Neural cell (in vitro differentiated cells): ENCODE measurements around the gene NEDD4L. TPM values are rescaled to one million over a fixed set of nuclear protein-coding genes. Genes with fewer than 3 reads are reported as not detected.

Experiments
- H2AFZ ChIP-seq: fragments of 200-600, 300-800 bp; sonication (generic), shearing (Covaris generic); 2 replicates; pipeline ENCODE4 v1.6.0; 2014; ENCODE audit warnings: low read depth, mild to moderate bottlenecking, antibody characterized with exemption, low read length, moderate library complexity
- H3F3A ChIP-seq: fragments of 200-600 bp; shearing (Covaris generic); 2 replicates; pipeline ENCODE4 v1.6.1; 2016; ENCODE audit warnings: mild to moderate bottlenecking, moderate library complexity, mixed read lengths, antibody characterized with exemption, low read length; ENCODE audit not compliant: insufficient read depth, poor library complexity, severe bottlenecking
- H3K27ac ChIP-seq: fragments of 200-600, 300-800 bp; sonication (generic), shearing (Covaris generic); 2 replicates; pipeline ENCODE4 v1.5.1; 2014; ENCODE audit warnings: mild to moderate bottlenecking, low read length, moderate library complexity
- H3K27me3 ChIP-seq: fragments of 300-800, 200-600 bp; sonication (generic), shearing (Covaris generic); 2 replicates; pipeline ENCODE4 v1.6.0; 2014; ENCODE audit warnings: mild to moderate bottlenecking, low read depth, low read length, moderate library complexity; ENCODE audit not compliant: insufficient read depth
- H3K36me3 ChIP-seq: fragments of 300-800, 200-600 bp; sonication (generic), shearing (Covaris generic); 2 replicates; pipeline ENCODE4 v1.5.1; 2014; ENCODE audit warnings: mild to moderate bottlenecking, antibody characterized with exemption, low read length, moderate library complexity; ENCODE audit not compliant: insufficient read depth
- H3K4me2 ChIP-seq: fragments of 300-800, 200-600 bp; sonication (generic), shearing (Covaris generic); 2 replicates; pipeline ENCODE4 v1.6.0; 2014; ENCODE audit warnings: mild to moderate bottlenecking, low read length
- H3K4me3 ChIP-seq: fragments of 300-800, 200-600 bp; sonication (generic), shearing (Covaris generic); 2 replicates; pipeline ENCODE4 v1.5.1; 2014; ENCODE audit warnings: mild to moderate bottlenecking, low read length, moderate library complexity
- H3K79me2 ChIP-seq: fragments of 200-600 bp; shearing (Covaris generic); replicated peaks from 2 replicates; pipeline ENCODE4 v1.6.0; 2014; ENCODE audit warnings: mild to moderate bottlenecking, low read length, moderate library complexity; ENCODE audit not compliant: insufficient read depth
- H3K9ac ChIP-seq: fragments of 300-800, 200-600 bp; sonication (generic), shearing (Covaris generic); 2 replicates; pipeline ENCODE4 v1.6.1; 2016; ENCODE audit warnings: mild to moderate bottlenecking, low read length, mixed read lengths
- H3K9me2 ChIP-seq: fragments of 200-600 bp; shearing (Covaris generic); 2 replicates; pipeline ENCODE4 v1.6.1; 2016; ENCODE audit warnings: mild to moderate bottlenecking, low read length, mixed read lengths; ENCODE audit not compliant: insufficient read depth
- H3K9me3 ChIP-seq: fragments of 200-600, 300-800 bp; sonication (generic), shearing (Covaris generic); 2 replicates; pipeline ENCODE4 v1.6.1; 2016; ENCODE audit warnings: mild to moderate bottlenecking, mixed run types, low read length, moderate library complexity, mixed read lengths
- H4K20me1 ChIP-seq: fragments of 200-600 bp; shearing (Covaris generic); 2 replicates; pipeline ENCODE4 v1.6.1; 2016; ENCODE audit warnings: mild to moderate bottlenecking, mixed run types; ENCODE audit not compliant: insufficient read depth
- EP300 ChIP-seq: fragments of 450-650 bp; conservative IDR thresholded peaks from 2 replicates; pipeline ENCODE4 v1.6.1; 2014; ENCODE audit warnings: antibody characterized with exemption, mild to moderate bottlenecking, moderate library complexity; ENCODE audit not compliant: poor library complexity, severe bottlenecking
- EZH2 ChIP-seq: fragments of 200-600, 300-800 bp; shearing (Covaris generic), sonication (generic); IDR thresholded peaks from 2 replicates; pipeline ENCODE4 v1.6.1; 2014; ENCODE audit warnings: antibody characterized with exemption, low read length, borderline replicate concordance, mild to moderate bottlenecking; ENCODE audit not compliant: insufficient read depth, poor library complexity, severe bottlenecking
- MXI1 ChIP-seq: fragments of 450-650 bp; conservative IDR thresholded peaks from 2 replicates; pipeline ENCODE4 v1.6.1; 2014; ENCODE audit warnings: antibody characterized with exemption, mild to moderate bottlenecking; ENCODE audit not compliant: poor library complexity, severe bottlenecking
- POLR2AphosphoS5 ChIP-seq: IDR thresholded peaks from 2 replicates; pipeline ENCODE4 v1.6.1; 2012
- RAD21 ChIP-seq: fragments of 450-650 bp; conservative IDR thresholded peaks from 2 replicates; pipeline ENCODE4 v1.6.1; 2014; ENCODE audit warnings: antibody characterized with exemption, mild to moderate bottlenecking, moderate library complexity
- SMC3 ChIP-seq: fragments of 450-650 bp; conservative IDR thresholded peaks from 2 replicates; pipeline ENCODE4 v1.6.1; 2014; ENCODE audit warnings: antibody characterized with exemption, mild to moderate bottlenecking, moderate library complexity; ENCODE audit not compliant: poor library complexity
- TAF1 ChIP-seq: IDR thresholded peaks from 2 replicates; pipeline ENCODE4 v1.6.1; 2012; ENCODE audit warnings: low read depth
- polyA plus RNA-seq: library from polyadenylated mRNA; depleted of rRNA; stranded (reverse); fragments of >200 nt; gene quantifications from 2 replicates; pipeline ENCODE4 v1.2.3, GENCODE V29; 2014
- TF ChIP-seq, protein P1 (sequence below): fragments of 450-650 bp; IDR thresholded peaks from 2 replicates; pipeline ENCODE4 v1.5.1; 2014; ENCODE audit warnings: antibody characterized with exemption, mild to moderate bottlenecking, moderate library complexity; ENCODE audit not compliant: poor library complexity, severe bottlenecking
- TF ChIP-seq, protein P2 (sequence below): IDR thresholded peaks from 2 replicates; pipeline ENCODE4 v1.6.1; 2012; ENCODE audit warnings: borderline replicate concordance

NEDD4L gene
- polyA plus RNA-seq, 1 donor from 2014 or later = 97.9 TPM

DNA sequence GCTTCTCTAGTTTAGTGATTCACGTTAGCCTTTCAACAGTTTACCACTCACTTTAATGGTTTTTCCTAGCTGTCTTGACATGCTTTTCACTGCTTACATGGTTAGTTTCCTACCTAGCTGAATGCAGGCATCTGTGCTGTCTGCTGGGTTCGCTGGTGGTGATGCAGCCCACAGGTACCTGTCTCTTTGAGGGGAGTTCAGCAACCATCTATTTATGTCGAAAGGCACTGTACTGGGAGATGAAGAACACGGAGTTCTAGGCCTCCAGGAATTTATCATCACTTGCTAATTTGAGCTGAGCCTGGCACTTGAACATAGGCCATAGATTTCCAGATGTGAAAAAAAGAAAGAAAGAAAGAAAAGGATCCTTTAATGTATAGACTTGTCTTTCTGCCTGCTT is 148.5 kb downstream of the NEDD4L start:
- TF ChIP-seq POLR2AphosphoS5 = no peak
- no peak for TF ChIP-seq SMC3
- Histone ChIP-seq H3F3A (no peaks in the 10 kb centered on the region), H3K9me2 (no peaks in the 10 kb centered on the region), H3K79me2 (peaks cover 73% of the 10 kb centered on the region), H2AFZ (no peak overlapping the region), H3K4me3 (no peak overlapping the region), H3K9me3 (no peaks in the 10 kb centered on the region), H3K9ac (no peak overlapping the region), H3K27ac (peak overlapping the region; percentile 19), H3K36me3 (no peaks in the 10 kb centered on the region), H4K20me1 (no peaks in the 10 kb centered on the region), H3K4me2 (no peak overlapping the region), H3K27me3 (no peaks in the 10 kb centered on the region)

DNA sequence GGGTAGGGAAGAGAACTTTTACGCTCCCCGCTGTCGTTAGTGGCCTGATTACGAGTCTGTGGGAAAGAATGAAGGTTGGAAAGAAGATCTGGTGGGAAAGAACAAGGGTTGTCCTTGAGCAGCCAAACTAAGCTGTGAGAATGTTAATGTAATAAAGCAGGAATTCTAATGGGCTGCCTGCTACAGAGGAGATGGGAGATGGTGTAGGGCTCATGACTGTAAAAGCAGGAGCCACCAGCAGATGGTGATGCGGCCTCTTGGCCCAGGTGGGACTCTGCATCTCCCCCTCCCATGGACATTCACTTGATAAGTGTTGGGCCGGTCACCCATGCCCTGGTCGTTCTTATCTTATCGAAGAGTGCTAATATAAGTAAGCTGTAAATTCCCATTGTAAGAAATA is 150.0 kb downstream of the NEDD4L start:
- Histone ChIP-seq H3K9me3 (no peaks in the 10 kb centered on the region), H3F3A (no peaks in the 10 kb centered on the region), H3K79me2 (peaks cover 72% of the 10 kb centered on the region), H3K27ac (no peak overlapping the region), H4K20me1 (no peaks in the 10 kb centered on the region), H3K9ac (no peak overlapping the region), H2AFZ (no peak overlapping the region), H3K4me3 (no peak overlapping the region), H3K4me2 (no peak overlapping the region), H3K27me3 (no peaks in the 10 kb centered on the region), H3K9me2 (no peaks in the 10 kb centered on the region), H3K36me3 (no peaks in the 10 kb centered on the region)
- TF ChIP-seq RAD21 (no peak), EZH2 (no peak)
- TF ChIP-seq, protein P1, sequence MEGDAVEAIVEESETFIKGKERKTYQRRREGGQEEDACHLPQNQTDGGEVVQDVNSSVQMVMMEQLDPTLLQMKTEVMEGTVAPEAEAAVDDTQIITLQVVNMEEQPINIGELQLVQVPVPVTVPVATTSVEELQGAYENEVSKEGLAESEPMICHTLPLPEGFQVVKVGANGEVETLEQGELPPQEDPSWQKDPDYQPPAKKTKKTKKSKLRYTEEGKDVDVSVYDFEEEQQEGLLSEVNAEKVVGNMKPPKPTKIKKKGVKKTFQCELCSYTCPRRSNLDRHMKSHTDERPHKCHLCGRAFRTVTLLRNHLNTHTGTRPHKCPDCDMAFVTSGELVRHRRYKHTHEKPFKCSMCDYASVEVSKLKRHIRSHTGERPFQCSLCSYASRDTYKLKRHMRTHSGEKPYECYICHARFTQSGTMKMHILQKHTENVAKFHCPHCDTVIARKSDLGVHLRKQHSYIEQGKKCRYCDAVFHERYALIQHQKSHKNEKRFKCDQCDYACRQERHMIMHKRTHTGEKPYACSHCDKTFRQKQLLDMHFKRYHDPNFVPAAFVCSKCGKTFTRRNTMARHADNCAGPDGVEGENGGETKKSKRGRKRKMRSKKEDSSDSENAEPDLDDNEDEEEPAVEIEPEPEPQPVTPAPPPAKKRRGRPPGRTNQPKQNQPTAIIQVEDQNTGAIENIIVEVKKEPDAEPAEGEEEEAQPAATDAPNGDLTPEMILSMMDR = peak; percentile 29

DNA sequence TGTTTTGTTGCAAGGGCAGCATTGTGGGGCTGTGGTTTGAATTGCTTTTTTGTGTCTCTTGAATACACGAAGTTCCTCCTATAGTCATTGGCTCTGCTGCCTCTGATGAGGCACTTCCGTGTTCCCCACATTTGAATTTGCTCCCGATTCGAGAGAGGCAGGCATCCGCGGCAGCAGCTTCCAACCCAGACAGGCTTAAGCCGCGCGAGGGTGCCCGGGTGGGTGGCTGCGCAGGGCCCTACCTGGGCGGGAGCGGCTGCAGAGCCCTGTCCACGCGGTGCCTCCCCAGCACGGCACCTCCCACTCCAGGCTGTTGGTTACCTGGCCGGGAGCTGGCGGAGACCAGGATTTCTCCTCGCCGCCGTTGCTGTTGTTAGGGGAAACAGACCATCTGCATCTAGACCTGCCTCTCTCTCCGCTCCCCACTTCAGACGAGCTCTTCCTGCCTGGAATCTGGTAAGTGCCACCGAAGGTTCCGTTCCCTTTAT is 151.3 kb downstream of the NEDD4L start:
- H3K9ac ChIP-seq = peak overlapping the region; percentile 45
- peaks cover 68% of the 10 kb centered on the region for H3K79me2 ChIP-seq
- H3K27me3 ChIP-seq = no peaks in the 10 kb centered on the region

DNA sequence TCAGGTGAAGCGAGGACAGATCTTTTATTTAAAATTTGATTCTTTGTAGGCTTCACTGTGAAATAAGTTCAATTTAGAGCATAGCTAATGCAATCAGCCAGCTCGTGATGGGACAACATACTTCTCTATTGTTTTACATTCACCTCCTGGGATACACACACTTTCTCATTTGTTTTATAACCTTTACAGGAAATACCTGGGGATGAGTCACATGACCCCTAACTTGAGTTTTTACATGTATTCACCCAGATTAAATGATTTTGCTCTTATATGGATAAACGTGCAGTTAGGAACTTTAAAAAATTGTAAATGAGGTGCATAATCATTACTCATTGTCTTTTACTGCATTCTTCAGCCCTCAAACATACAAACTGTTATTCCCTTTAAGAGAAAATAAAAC is 152.1 kb downstream of the NEDD4L start:
- no peaks in the 10 kb centered on the region for H3K9me2 ChIP-seq
- no peaks in the 10 kb centered on the region for H3F3A ChIP-seq
- no peak overlapping the region for H3K27ac ChIP-seq
- TF ChIP-seq EP300 (no peak), TAF1 (no peak), SMC3 (no peak), RAD21 (no peak), EZH2 (no peak), MXI1 (no peak), POLR2AphosphoS5 (no peak)
- TF ChIP-seq, protein P2, sequence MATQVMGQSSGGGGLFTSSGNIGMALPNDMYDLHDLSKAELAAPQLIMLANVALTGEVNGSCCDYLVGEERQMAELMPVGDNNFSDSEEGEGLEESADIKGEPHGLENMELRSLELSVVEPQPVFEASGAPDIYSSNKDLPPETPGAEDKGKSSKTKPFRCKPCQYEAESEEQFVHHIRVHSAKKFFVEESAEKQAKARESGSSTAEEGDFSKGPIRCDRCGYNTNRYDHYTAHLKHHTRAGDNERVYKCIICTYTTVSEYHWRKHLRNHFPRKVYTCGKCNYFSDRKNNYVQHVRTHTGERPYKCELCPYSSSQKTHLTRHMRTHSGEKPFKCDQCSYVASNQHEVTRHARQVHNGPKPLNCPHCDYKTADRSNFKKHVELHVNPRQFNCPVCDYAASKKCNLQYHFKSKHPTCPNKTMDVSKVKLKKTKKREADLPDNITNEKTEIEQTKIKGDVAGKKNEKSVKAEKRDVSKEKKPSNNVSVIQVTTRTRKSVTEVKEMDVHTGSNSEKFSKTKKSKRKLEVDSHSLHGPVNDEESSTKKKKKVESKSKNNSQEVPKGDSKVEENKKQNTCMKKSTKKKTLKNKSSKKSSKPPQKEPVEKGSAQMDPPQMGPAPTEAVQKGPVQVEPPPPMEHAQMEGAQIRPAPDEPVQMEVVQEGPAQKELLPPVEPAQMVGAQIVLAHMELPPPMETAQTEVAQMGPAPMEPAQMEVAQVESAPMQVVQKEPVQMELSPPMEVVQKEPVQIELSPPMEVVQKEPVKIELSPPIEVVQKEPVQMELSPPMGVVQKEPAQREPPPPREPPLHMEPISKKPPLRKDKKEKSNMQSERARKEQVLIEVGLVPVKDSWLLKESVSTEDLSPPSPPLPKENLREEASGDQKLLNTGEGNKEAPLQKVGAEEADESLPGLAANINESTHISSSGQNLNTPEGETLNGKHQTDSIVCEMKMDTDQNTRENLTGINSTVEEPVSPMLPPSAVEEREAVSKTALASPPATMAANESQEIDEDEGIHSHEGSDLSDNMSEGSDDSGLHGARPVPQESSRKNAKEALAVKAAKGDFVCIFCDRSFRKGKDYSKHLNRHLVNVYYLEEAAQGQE = no peak
- TF ChIP-seq, protein P1 = no peak
- H3K27me3 ChIP-seq = no peaks in the 10 kb centered on the region
- no peak overlapping the region for H2AFZ ChIP-seq
- no peaks in the 10 kb centered on the region for H4K20me1 ChIP-seq
- H3K4me3 ChIP-seq = peak overlapping the region; percentile 59
- H3K4me2 ChIP-seq = peak overlapping the region; percentile 31
- H3K9ac ChIP-seq = no peak overlapping the region
- H3K9me3 ChIP-seq = no peaks in the 10 kb centered on the region
- H3K79me2 ChIP-seq = peaks cover 63% of the 10 kb centered on the region
- no peaks in the 10 kb centered on the region for H3K36me3 ChIP-seq

More for the DNA sequence above, 151.3 kb downstream of the NEDD4L start:
- Histone ChIP-seq H3K9me3 (no peaks in the 10 kb centered on the region), H3F3A (no peaks in the 10 kb centered on the region), H3K27ac (peak overlapping the region; percentile 4), H2AFZ (no peak overlapping the region), H3K36me3 (no peaks in the 10 kb centered on the region), H4K20me1 (no peaks in the 10 kb centered on the region), H3K4me2 (peak overlapping the region; percentile 31), H3K4me3 (peak overlapping the region; percentile 59), H3K9me2 (no peaks in the 10 kb centered on the region)
- TF ChIP-seq TAF1 (no peak), MXI1 (peak; percentile 34)
